ENCODE results near the gene PPP1R14B.

The PPP1R14B gene

DNA sequence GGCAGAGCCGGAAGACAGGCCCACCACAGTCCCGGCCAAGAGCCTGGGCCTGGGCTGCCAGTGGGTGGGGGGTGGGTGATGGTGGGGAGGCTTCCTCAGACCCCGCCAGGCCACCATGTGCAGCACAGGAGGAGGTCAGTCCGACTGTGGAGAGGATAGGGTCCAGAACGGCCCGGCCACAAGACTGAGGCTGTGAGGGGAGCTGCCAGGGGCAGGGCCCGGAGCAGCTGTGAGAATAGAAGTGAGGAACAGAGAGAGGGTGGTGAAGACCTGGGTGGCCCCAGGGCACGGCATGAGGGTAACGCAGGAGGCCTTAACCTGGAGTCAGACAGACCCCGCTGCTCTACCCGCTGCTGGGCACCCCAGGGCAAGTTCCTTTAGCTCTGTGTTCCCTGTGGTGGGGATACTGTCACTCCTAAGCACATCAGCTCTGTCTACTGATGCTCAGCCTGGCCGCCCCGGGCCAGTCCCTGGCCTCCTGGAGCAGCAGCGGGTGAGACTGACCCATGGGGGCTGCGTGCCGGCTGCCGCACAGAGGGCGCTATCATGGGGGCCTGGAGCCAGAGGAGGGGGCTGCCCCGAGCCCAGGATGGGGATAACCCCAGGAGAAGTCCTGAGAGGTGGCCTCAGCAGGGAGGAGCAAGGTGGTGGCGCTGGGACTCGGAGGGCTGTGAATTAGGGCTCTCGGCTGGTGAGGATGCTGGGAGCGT, 38.5 kb downstream of the PPP1R14B start:
- no peak for DNase-seq

- peak; percentile 81 for DNase-seq
These were observed 39.3 kb downstream of the PPP1R14B start for GRCh38 chr11:64207256-64208085.

- no peak for DNase-seq
These were observed 40.1 kb downstream of the PPP1R14B start, which contains the start of gene FERMT3 for GRCh38 chr11:64206457-64207255. FERMT3 (plus strand) TSS chr11:64206721; CDS start chr11:64207365, 644 bp downstream.

DNA sequence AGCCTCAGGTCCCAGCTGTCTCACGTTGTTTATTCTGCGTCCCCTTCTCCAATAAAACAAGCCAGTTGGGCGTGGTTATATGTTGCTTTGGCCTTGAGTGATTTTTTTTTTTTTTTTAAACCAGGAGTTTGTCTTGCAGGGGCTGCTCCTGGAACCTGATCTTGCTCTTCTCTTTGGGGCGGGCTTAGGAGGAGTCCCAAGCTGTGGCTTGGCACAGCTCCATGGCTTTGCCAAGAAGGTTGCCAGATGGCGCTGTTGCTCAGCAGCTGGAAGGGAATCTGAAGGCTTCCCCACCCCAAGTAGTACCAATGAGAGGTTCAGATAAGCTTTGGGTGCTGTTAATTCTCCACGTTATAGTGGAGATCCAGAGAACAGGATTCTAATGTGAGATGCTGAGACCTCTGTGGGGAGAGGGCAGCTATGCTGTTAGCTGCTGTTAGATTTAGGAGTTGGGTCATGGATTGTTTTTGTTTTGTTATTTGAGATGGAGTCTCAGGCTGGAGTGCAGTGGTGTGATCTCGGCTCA, 42.2 kb downstream of the PPP1R14B start:
- peak; percentile 94 for DNase-seq

DNA sequence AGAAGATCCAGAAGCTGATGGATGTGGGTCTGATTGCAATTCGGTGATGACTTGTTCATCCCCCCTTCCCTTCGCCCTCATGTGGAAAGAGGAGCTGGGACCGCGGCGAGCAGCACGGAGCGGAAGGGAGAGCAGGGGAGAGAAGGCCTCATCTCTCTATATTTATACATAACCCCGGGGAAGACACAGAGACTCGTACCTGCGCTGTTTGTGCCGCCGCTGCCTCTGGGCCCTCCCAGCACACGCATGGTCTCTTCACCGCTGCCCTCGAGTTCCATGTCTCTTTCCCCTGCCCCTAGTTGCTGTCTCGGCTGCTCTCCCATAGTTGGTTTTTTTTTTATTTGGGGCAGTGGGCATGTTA, 42.7 kb downstream of the PPP1R14B start:
- DNase-seq = no peak

DNA sequence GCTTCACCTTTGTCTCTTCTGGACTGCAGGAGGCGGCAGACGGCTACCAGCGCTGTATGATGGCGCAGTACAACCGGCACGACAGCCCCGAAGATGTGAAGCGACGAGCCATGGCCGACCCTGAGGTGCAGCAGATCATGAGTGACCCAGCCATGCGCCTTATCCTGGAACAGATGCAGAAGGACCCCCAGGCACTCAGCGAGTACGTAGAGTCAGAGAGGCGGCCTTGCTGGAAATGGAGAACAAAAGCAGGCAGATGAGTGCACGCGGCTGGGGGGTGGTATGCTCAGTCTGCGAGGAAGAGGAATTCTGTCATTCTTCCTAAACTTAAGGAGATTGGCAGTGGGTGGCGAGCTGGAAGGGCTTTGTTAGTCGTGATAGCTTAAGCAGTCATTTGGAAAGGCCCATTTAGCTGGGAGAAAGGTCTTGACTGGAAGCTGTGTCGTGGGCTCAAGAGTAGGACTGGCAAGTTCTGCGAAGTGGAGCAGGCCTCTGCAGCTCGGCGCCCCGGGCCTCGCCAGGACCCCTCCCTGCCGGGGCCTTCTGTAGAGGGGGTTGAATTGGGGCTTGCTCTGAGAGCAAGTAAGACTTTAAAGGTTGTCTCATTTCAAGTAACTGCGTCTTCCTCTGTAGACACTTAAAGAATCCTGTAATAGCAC, 43.2 kb downstream of the PPP1R14B start:
- DNase-seq = no peak

DNA sequence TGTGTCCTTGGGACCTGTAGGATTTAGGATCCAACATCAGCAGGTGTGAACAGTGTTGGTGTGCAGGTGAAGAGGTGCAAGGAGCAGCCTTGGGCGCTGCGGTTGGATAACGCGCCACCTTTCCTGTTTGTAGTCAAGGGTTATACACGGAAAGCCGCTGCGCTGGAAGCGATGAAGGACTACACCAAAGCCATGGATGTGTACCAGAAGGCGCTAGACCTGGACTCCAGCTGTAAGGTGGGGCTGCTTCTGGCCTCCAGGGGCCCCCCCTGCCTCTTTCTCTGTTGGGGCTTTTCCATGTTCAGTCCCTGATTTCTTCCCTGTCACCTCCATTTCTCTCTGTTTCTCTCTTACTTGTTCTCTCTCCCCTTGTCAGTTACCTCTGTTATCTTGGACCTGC, 43.8 kb downstream of the PPP1R14B start:
- no peak for DNase-seq

GRCh38 chr11:64201543-64201942, 45.2 kb downstream of the PPP1R14B start:
- DNase-seq = no peak

- DNase-seq = no peak
These were observed 48.2 kb downstream of the PPP1R14B start for GRCh38 chr11:64198511-64198910.

GRCh38 chr11:64196626-64197025, 50.1 kb downstream of the PPP1R14B start:
- DNase-seq = no peak
